GM23338 (cell line): ENCODE measurements around the gene NUMBL.
"Not testable (repeated sequence)": the region's sequence is repeated elsewhere in the genome, so short reads cannot be mapped to it uniquely, and the experiment has no call there.

Experiments
- CTCF ChIP-seq, 2 experiments: fragments of 200-600 bp in 1 of 2; sonication (generic) in 1 of 2; conservative IDR thresholded peaks; 2 replicates each; pipeline versions ENCODE4 v1.5.1 to v1.6.1; 2016 to 2017; ENCODE audit warnings: antibody characterized with exemption in 2 of 2, low read depth in 2 of 2, mild to moderate bottlenecking in 2 of 2, moderate library complexity in 1 of 2
- EZH2phosphoT487 ChIP-seq: fragments of 200-600 bp; sonication (generic); IDR thresholded peaks from one replicate; pipeline ENCODE4 v1.8.1; 2018; ENCODE audit warnings: antibody characterized with exemption; ENCODE audit not compliant: unreplicated experiment

DNA sequence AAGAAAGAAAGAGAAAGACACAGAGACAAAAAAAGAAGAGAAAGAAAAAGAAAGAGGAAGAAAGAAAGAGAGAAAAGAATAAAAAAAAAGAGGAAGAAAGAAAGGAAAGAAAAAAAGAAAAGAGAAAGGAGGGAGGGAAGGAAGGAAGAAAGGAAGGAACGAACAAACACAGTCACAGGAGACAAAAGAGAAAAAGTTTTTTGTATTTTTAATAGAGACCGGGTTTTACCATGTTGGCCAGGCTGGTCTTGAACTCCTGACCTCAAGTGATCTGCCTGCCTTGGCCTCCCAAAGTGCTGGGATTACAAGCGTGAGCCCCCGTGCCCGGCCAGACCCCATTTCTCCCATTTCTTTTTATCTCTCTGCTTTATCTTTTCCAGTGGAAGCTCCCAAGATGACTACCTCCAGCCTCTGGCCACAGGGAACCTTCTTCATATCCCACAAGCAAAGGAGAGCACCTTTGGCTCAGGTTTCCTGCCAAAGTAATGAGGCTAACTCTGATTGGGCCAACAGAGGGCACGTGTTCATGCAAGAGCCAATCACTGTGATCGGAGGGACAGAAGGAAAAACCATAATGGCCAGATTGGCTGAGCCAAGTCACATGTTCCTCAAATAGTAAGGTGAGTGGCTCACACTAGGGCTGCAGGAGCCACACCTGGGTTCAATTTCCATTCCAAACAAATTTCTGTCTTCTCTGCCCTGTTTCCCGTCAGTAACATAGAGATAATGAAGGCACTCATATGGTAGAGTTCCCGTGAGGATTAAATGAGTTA lies 40.4 kb downstream of the NUMBL start:
- TF ChIP-seq CTCF (conservative IDR thresholded peaks at IDR 0.05; ENCODE audit: low read depth in 2 of 2); EZH2phosphoT487: not testable (repeated sequence)
